Ectodermal cell (in vitro differentiated cells): ENCODE results near the gene GALNTL6.

Experiments used
- H3K27ac ChIP-seq: 2 replicates; pipeline ENCODE4 v1.7.0; 2013; ENCODE audit warnings: mild to moderate bottlenecking, low read depth, low read length; ENCODE audit not compliant: insufficient read depth, poor library complexity, severe bottlenecking
- H3K27me3 ChIP-seq: 2 replicates; pipeline ENCODE4 v1.7.0; 2013; ENCODE audit warnings: mild to moderate bottlenecking, low read length; ENCODE audit not compliant: insufficient read depth, control insufficient read depth, poor library complexity, severe bottlenecking
- H3K36me3 ChIP-seq: one replicate; pipeline ENCODE4 v1.7.0; 2013; ENCODE audit warnings: low read length; ENCODE audit not compliant: control insufficient read depth, insufficient read depth
- H3K4me1 ChIP-seq: one replicate; pipeline ENCODE4 v1.7.0; 2013; ENCODE audit warnings: low read length; ENCODE audit not compliant: control insufficient read depth, insufficient read depth
- H3K4me3 ChIP-seq: 2 replicates; pipeline ENCODE4 v1.7.0; 2013; ENCODE audit warnings: low read depth, low read length, control low read depth; ENCODE audit not compliant: insufficient read depth
- H3K9me3 ChIP-seq: 2 replicates; pipeline ENCODE4 v1.7.0; 2013; ENCODE audit warnings: mild to moderate bottlenecking, low read length, moderate library complexity; ENCODE audit not compliant: control insufficient read depth
- WGBS, 2 experiments: methylation state at CpG; one replicate each; pipeline ENCODE4 v1.1.7; 2013; ENCODE audit warnings: missing lambda C conversion rate in 2 of 2; 5-methylcytosine and 5-hydroxymethylcytosine counted together

The GALNTL6 gene

DNA sequence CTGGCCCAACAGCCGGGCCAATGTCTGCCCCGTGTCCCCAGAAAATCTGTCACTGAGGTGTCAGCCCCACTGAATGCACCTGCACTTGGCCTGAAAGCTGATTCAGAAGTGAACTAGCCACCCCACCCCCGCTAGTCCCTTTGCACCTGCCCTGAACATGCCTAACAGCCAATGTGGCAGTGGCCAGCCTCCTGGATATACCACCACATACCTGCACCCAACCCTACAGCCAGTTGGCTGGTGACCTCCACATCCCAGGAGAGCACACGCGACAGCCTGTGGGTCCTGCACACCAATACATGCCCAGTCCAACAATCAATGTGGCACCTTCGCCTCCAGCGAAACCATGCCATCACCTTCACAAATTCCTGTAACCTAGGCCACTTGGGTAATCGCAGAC lies 116.7 kb downstream of the GALNTL6 start:
- no peak overlapping the region for H3K4me3 ChIP-seq
- H3K9me3 ChIP-seq: no peaks in the 10 kb centered on the region

DNA sequence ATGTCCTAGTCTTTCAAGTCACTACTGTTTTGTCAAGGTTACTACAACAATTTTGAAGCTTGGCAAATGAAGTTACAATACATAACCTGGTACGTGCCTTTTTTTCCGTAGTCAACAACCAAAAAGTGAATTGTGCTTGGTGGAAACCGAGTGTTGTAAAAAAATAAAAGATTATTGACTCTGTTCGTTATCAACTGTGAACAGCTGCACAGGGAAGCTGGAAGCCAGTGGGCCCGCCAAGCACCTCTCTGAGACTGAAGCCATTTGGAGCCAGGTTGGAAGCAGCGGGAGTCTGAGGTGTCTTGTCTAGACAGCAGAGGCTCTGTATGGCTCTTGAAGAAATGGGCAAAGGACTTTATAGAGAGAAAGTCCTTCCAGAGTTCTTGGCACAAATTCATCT lies 119.0 kb downstream of the GALNTL6 start:
- H3K27me3 ChIP-seq: no peaks in the 10 kb centered on the region
- WGBS, 2 experiments: 92 to 96% methylated on average over 6 of the region's 6 CpGs

More for the DNA sequence above, 116.7 kb downstream of the GALNTL6 start:
- H3K36me3 ChIP-seq: no peaks in the 10 kb centered on the region
- no peaks in the 10 kb centered on the region for H3K27me3 ChIP-seq
- H3K27ac ChIP-seq: no peak overlapping the region
- H3K4me1 ChIP-seq: no peaks in the 10 kb centered on the region
- 90 to 93% methylated on average over 8 of the region's 8 CpGs for WGBS, 2 experiments

DNA sequence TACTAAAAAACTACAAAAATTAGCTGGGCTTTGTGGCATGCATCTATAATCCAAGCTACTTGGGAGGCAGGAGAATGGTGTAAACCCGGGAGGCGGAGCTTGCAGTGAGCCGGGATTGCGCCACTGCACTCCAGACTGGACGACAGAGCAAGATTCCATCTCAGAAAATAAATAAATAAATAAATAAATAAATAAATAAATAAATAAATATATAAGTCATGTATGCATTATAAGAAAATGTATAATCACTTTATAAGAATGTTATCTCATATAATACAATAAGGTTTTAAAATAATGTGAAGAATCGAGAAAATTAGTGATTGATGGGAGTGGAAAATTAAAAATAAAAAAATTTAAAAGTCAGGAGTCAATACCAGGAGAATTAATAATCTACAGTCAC lies 127.5 kb downstream of the GALNTL6 start:
- Histone ChIP-seq H3K4me3 (no peak overlapping the region), H3K4me1 (no peaks in the 10 kb centered on the region), H3K27me3 (no peaks in the 10 kb centered on the region), H3K36me3 (no peaks in the 10 kb centered on the region), H3K27ac (no peak overlapping the region), H3K9me3 (no peaks in the 10 kb centered on the region)
- 85 to 100% methylated on average over 2 to 3 of the region's 6 CpGs for WGBS, 2 experiments

More for the DNA sequence above, 119.0 kb downstream of the GALNTL6 start:
- Histone ChIP-seq H3K27ac (no peak overlapping the region), H3K9me3 (no peaks in the 10 kb centered on the region), H3K4me1 (no peaks in the 10 kb centered on the region), H3K4me3 (no peak overlapping the region), H3K36me3 (no peaks in the 10 kb centered on the region)

DNA sequence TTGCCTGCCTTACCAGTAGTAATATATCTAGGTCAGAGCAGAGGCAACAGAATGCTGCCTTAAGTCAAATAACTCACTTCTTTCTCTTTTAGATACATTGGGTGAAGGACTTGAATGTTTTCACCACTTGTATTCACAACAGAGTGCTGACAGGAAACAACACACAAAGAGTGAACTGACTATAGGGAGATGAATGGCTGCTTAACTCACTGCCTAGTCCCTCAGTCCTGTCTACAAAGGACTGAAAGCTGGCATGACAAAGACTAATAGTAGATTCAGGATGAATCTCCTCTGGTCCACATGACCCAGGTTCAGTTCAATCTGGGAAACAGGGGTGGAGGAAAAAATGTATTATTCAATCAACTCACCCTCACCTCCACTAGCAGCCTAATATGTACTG lies 134.2 kb downstream of the GALNTL6 start:
- Histone ChIP-seq H3K27ac (no peak overlapping the region), H3K36me3 (no peaks in the 10 kb centered on the region), H3K4me3 (no peak overlapping the region), H3K27me3 (no peaks in the 10 kb centered on the region), H3K4me1 (no peaks in the 10 kb centered on the region), H3K9me3 (no peaks in the 10 kb centered on the region)

DNA sequence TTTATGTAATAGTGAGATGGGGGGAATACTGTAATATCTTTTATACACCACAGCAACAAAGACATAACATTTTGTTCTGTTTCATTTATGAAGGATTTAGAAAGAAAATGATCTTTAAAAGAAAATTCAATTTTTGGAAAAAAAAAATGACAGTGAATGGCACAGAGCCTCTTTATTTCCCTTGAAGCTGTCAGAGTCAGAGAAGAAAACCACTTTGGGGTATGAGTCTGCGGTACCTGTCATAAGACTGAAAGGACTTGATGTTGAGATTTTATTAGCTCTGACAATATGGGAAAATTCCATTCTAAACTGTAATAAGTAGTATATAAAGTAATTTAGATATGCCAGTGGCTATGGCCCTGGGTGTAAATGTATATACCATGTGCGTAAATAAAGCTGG lies 134.8 kb downstream of the GALNTL6 start:
- no peaks in the 10 kb centered on the region for H3K36me3 ChIP-seq
- H3K4me1 ChIP-seq: no peaks in the 10 kb centered on the region
- H3K27me3 ChIP-seq: no peaks in the 10 kb centered on the region
- WGBS, 2 experiments: 100% methylated on average over 2 of the region's 2 CpGs
- no peaks in the 10 kb centered on the region for H3K9me3 ChIP-seq
- H3K4me3 ChIP-seq: no peak overlapping the region
- no peak overlapping the region for H3K27ac ChIP-seq

DNA sequence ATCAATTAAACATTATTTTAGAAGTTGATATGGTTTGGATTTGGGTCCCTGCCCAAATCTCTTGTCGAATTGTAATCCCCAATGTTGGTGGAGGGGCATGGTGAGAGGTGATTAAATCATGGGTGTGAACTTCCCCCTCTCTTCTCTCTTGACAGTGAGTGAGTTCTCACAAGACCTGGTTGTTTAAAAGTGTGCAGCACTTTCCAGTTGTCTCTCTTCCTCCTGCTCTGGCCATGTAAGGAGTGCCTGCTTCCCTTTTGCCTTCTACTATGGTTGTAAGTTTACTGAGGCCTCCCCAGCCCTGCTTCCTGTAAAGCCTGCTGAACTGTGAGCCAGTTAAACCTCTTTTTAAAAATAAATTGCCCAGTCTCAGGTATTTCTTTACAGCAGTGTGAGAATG lies 141.4 kb downstream of the GALNTL6 start:
- Histone ChIP-seq H3K4me3 (no peak overlapping the region), H3K9me3 (no peaks in the 10 kb centered on the region), H3K27me3 (no peaks in the 10 kb centered on the region), H3K36me3 (no peaks in the 10 kb centered on the region), H3K4me1 (no peaks in the 10 kb centered on the region), H3K27ac (no peak overlapping the region)
- WGBS, 2 experiments: 85 to 90% methylated on average over 1 of the region's 1 CpG

DNA sequence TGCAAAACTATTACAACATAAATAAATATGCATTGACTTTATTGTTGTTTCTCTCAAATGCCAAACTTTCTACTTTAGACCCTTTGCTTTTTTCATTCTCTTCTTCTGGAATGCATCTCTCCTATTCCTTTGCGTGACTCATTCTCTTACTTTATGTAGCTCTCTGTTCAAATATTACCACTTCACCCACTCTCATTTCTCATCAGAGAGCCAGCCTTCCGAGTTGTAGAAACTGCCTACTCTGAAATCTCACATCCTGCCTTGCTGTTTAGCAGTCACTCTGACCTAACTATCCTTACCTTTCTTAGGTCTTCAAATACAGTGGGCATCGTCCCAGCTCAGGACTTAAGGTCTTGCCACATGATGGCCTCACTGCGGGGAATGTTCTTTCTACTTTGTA lies 143.5 kb downstream of the GALNTL6 start:
- no peaks in the 10 kb centered on the region for H3K27me3 ChIP-seq
- H3K27ac ChIP-seq: no peak overlapping the region
- H3K9me3 ChIP-seq: no peaks in the 10 kb centered on the region
- no peaks in the 10 kb centered on the region for H3K36me3 ChIP-seq
- WGBS, 2 experiments: 63 to 65% methylated on average over 4 of the region's 4 CpGs
- H3K4me1 ChIP-seq: no peaks in the 10 kb centered on the region
- no peak overlapping the region for H3K4me3 ChIP-seq

DNA sequence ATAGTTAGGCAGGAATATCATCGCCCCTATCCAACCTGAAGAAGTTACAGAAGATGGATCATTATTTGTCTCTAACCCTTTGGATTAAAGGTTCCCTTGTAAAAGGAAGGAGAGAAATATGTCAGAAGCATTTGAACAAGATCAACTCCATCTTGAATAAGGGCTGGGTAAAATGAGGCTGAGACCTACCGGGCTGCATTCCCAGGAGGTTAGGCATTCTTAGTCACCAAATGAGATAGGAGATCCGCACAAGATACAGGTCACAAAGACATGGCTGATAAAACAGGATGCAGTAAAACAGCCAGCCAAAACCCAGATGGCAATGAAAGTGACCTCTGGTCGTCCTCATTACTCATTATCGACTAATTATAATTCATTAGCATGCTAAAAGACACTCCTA lies 148.9 kb downstream of the GALNTL6 start:
- WGBS, 2 experiments: 88 to 89% methylated on average over 4 to 5 of the region's 5 CpGs
- Histone ChIP-seq H3K9me3 (no peaks in the 10 kb centered on the region), H3K27ac (no peak overlapping the region), H3K36me3 (no peaks in the 10 kb centered on the region), H3K4me1 (no peaks in the 10 kb centered on the region), H3K27me3 (no peaks in the 10 kb centered on the region), H3K4me3 (no peak overlapping the region)

DNA sequence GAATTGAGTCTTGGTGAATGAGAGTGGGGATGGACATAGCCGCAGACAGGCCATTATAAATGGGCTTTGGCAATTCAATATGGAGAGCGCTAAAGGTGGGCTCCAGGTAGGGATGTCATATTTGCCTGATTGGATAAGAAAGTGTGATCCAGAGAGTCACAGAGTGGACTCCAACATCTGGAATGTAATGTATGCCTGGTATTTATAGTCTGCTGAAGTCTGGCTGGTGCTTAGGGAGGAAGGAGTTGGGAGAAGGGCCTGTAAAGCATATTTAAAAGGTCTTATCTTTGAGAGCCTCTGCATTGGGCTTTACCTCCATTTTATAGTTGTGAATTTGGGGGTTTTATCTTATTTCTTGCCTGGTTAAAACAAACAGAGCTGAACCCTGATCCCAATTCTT lies 153.2 kb downstream of the GALNTL6 start:
- Histone ChIP-seq H3K27ac (no peak overlapping the region), H3K36me3 (no peaks in the 10 kb centered on the region), H3K9me3 (no peaks in the 10 kb centered on the region), H3K4me3 (no peak overlapping the region), H3K27me3 (no peaks in the 10 kb centered on the region), H3K4me1 (no peaks in the 10 kb centered on the region)
- 97 to 98% methylated on average over 2 of the region's 2 CpGs for WGBS, 2 experiments

DNA sequence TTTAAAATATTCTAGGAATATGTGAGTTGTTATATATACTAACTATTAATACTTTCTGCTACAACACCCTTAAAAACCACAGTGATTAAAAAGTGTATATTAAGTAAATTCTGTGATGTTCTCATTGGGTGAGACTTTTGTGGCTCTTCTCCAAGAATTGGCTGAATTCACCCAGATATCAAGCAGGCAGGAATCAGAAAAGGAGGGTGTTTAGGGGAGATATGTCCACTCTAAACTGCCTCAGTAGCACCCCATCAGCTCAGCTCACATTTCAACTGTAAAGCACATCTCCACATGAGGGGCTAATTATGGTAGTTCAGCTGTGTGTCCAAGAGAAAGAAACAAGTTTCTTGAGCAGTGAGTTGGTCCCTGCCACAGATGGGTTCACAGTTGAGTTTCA lies 165.0 kb downstream of the GALNTL6 start:
- Histone ChIP-seq H3K4me1 (no peaks in the 10 kb centered on the region), H3K27ac (no peak overlapping the region), H3K9me3 (no peaks in the 10 kb centered on the region), H3K4me3 (no peak overlapping the region), H3K36me3 (no peaks in the 10 kb centered on the region), H3K27me3 (no peaks in the 10 kb centered on the region)

DNA sequence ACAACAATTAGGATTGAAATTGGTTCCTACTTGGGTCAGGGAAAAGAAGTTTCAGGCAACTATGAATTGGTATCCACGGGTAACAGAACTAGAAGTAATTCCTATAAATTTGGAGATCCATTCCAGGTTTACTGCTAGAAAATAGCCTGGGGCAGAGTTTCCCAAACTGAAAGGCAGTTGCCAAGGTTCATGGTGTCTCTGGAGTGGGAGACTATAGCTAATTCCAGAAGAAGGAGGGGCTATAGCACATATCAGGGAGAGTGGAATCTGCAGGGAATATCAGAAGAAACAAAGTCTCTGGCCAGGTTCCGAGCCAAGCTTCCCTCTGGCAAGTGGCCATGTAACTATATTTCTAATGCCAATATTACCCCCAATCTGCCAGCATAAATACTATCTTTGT lies 166.3 kb downstream of the GALNTL6 start:
- Histone ChIP-seq H3K36me3 (no peaks in the 10 kb centered on the region), H3K4me1 (no peaks in the 10 kb centered on the region), H3K27me3 (no peaks in the 10 kb centered on the region), H3K9me3 (no peaks in the 10 kb centered on the region), H3K27ac (no peak overlapping the region), H3K4me3 (no peak overlapping the region)
- 90 to 94% methylated on average over 2 of the region's 2 CpGs for WGBS, 2 experiments
